Lower lobe of right lung (tissue), 2 donors: Measurements from ENCODE around the gene MMP19. TPM values are rescaled to one million over a fixed set of nuclear protein-coding genes. Genes with fewer than 3 reads are reported as not detected.

ENCODE experiments used
- ATAC-seq, 2 donors: fragments of 200-7000 bp; cut with Tn5 transposase; one replicate each; pipeline ENCODE4 v1.9.1; 2020 to 2022; ENCODE audit warnings: mild to moderate bottlenecking in 2 of 2, moderate library complexity in 2 of 2
- DNase-seq: peaks from one replicate; pipeline ENCODE4 v3.0.0-alpha.2; 2020
- H3K27ac ChIP-seq: fragments of 200-600 bp; one replicate; pipeline ENCODE4 v1.8.0; 2022
- H3K27me3 ChIP-seq: fragments of 200-600 bp; one replicate; pipeline ENCODE4 v1.8.0; 2022; ENCODE audit warnings: low read depth
- H3K36me3 ChIP-seq: fragments of 200-600 bp; one replicate; pipeline ENCODE4 v1.8.0; 2022; ENCODE audit warnings: mild to moderate bottlenecking
- H3K4me1 ChIP-seq: fragments of 200-600 bp; one replicate; pipeline ENCODE4 v1.8.0; 2022
- H3K4me3 ChIP-seq: fragments of 200-600 bp; one replicate; pipeline ENCODE4 v1.8.0; 2022; ENCODE audit warnings: mild to moderate bottlenecking
- H3K9me3 ChIP-seq: fragments of 200-600 bp; one replicate; pipeline ENCODE4 v1.8.0; 2022
- intact Hi-C: fragments of 100-400 bp; cut with DNase I; formaldehyde crosslinking; loops from one replicate; pipeline ENCODE4 v1.11.0; 2022
- total RNA-seq: library from RNA; stranded (reverse); fragmentation: NEBNext Ultra II Directional; extraction: Animal tissue kit (Norgen Biotek cat#: 25700); gene quantifications from one replicate; pipeline ENCODE4 v1.2.1, GENCODE V29; 2021
- TF ChIP-seq, protein P1 (sequence below): fragments of 200-600 bp; IDR thresholded peaks from one replicate; pipeline ENCODE4 v1.8.0; 2022; ENCODE audit warnings: antibody characterized with exemption, mild to moderate bottlenecking
- donor health status: DM: no; HTN: yes; CAD: no; lungs with severe emphysema.

MMP19 gene
- total RNA-seq, 1 donor from 2014 or later = 35.2 TPM

DNA sequence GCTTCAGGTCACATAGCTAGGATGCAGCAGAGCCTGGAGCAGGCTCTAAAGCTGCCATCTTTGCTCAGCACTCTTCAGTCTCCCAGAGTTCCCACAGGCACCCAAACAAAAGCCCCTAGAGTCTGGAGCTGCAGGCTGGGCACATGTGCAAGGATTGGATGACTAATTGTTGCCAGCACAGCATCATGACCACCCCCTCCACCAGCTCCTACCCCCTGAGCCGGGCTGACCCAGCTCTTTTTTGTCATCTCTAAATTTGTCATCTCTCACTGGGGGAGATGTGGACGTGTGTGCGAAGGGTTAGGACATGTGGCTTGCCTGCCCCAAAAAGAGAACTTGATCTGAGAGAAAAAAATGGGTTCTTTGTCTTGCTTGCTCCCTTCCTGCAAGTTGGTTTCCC, 4.3 kb upstream of the MMP19 start:
- no peaks in the 10 kb centered on the region for H3K27me3 ChIP-seq
- peak overlapping the region; percentile 92 for H3K27ac ChIP-seq
- peaks cover 23% of the 10 kb centered on the region for H3K4me1 ChIP-seq
- ATAC-seq = peak; percentile 50 to 54
- DNase-seq = peak; percentile 59
- no peaks in the 10 kb centered on the region for H3K36me3 ChIP-seq
- TF ChIP-seq, protein P1, sequence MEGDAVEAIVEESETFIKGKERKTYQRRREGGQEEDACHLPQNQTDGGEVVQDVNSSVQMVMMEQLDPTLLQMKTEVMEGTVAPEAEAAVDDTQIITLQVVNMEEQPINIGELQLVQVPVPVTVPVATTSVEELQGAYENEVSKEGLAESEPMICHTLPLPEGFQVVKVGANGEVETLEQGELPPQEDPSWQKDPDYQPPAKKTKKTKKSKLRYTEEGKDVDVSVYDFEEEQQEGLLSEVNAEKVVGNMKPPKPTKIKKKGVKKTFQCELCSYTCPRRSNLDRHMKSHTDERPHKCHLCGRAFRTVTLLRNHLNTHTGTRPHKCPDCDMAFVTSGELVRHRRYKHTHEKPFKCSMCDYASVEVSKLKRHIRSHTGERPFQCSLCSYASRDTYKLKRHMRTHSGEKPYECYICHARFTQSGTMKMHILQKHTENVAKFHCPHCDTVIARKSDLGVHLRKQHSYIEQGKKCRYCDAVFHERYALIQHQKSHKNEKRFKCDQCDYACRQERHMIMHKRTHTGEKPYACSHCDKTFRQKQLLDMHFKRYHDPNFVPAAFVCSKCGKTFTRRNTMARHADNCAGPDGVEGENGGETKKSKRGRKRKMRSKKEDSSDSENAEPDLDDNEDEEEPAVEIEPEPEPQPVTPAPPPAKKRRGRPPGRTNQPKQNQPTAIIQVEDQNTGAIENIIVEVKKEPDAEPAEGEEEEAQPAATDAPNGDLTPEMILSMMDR = no peak
- H3K9me3 ChIP-seq = no peaks in the 10 kb centered on the region
- H3K4me3 ChIP-seq = no peak overlapping the region
- intact Hi-C loops = no loop called here

DNA sequence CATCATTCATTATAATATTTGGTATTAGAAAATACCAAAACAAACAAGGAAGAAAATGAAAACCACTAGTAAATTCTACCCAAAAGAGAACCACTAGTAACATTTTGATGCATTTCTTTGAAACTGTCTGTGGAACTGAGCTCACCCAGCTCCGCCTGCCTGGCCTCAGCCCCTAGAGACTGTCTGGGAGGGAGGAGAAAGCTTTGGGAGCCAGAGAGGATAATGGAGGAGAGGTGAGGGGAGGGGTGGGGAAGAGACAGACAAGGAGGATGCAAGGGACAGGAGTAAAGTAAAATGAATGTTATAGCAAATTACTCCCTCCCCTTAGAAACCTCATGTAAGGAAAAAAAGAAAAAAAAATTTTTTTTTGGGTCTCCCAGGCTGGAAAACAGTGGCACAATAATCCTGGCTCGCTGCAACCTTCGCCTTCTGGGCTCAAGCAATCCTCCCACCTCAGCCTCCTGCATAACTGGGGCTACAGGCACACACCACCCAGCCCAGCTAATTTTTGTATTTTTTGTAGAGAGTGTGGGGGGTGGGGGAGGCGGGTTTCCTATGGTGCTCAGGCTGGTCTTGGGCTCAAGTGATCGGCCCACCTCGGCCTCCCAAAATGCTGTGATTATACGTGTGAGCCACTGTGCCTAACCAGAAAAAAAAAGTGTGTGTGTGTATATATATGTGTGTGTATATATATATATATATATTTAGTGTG, 3.2 kb upstream of the MMP19 start:
- peak overlapping the region; percentile 92 for H3K27ac ChIP-seq
- H3K4me3 ChIP-seq = no peak overlapping the region
- H3K9me3 ChIP-seq = no peaks in the 10 kb centered on the region
- no peaks in the 10 kb centered on the region for H3K36me3 ChIP-seq
- DNase-seq (no peak), ATAC-seq (no peak)
- TF ChIP-seq, protein P1 = no peak
- no peaks in the 10 kb centered on the region for H3K27me3 ChIP-seq
- H3K4me1 ChIP-seq = peaks cover 23% of the 10 kb centered on the region
- intact Hi-C loops = no loop called here

DNA sequence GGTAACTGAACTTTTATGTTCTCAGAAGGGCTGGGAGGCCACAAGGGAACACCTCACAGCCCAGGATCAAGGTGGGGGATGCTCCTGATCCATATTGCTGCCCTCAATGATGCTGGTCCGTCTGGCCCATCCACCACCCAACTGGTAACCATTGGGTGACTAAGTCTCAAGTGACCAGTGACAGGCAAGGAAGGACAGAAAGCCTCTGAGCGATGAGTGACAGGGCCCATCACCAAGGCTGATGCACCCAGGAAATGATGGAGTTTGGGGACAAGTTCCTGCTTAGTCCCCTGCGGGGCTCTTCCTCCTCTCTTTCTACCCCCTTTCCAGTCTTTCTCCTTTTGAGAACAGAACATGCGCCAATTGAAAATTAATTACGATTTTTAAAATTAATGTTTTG, 2.6 kb upstream of the MMP19 start:
- no peaks in the 10 kb centered on the region for H3K27me3 ChIP-seq
- H3K4me3 ChIP-seq = no peak overlapping the region
- no peaks in the 10 kb centered on the region for H3K36me3 ChIP-seq
- TF ChIP-seq, protein P1 = no peak
- ATAC-seq (no peak), DNase-seq (no peak)
- peaks cover 23% of the 10 kb centered on the region for H3K4me1 ChIP-seq
- no peaks in the 10 kb centered on the region for H3K9me3 ChIP-seq
- no peak overlapping the region for H3K27ac ChIP-seq
- intact Hi-C loops = no loop called here

DNA sequence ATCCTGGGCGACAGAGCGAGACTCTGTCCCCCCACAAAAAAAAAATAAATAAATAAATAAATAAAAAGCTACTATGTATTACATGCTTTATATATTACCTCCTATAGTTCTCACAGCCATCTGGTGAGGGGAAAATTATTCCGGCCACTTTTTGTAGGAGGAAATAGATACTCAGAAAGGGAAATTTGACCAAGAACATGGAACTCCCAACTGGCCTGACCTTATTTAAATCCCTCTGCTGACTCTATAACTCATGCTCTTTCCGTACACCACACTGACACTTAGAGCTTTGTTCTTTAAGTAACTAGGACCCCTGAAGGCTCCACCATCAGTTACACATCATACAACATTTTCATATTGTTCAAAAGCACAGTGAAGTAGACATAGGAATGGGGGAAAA, 2.2 kb upstream of the MMP19 start:
- H3K36me3 ChIP-seq = no peaks in the 10 kb centered on the region
- intact Hi-C loops = no loop called here
- DNase-seq (no peak), ATAC-seq (no peak)
- H3K4me1 ChIP-seq = peaks cover 23% of the 10 kb centered on the region
- H3K4me3 ChIP-seq = no peak overlapping the region
- H3K27me3 ChIP-seq = no peaks in the 10 kb centered on the region
- no peak overlapping the region for H3K27ac ChIP-seq
- H3K9me3 ChIP-seq = no peaks in the 10 kb centered on the region
- TF ChIP-seq, protein P1 = no peak

DNA sequence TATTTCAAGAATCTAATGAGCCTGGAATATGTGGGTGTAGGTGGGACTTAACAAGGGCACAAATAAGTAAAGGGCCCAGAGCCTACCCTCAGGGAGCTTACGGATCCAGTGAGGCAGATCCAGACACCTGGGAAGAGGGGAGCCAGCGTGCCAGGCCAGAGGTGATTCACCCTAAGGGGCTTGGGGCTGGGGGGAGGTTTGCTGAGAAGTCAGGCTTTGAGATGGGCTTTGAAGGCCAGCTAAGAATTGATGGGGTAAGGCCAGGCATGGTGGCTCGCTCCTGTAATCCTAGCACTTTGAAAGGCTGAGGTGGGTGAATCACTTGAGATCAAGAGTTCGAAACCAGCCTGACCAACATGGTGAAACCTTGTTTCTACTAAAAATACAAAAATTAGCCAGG, 695 bp upstream of the MMP19 start:
- TF ChIP-seq, protein P1 = no peak
- peaks cover 19% of the 10 kb centered on the region for H3K4me1 ChIP-seq
- ATAC-seq (no peak), DNase-seq (no peak)
- no peak overlapping the region for H3K4me3 ChIP-seq
- no peaks in the 10 kb centered on the region for H3K36me3 ChIP-seq
- no peaks in the 10 kb centered on the region for H3K27me3 ChIP-seq
- intact Hi-C loops = no loop called here
- no peaks in the 10 kb centered on the region for H3K9me3 ChIP-seq
- peak overlapping the region; percentile 66 for H3K27ac ChIP-seq
